K562 (cell line): Measurements from ENCODE around the gene PLA2G15. TPM values are rescaled to one million over a fixed set of nuclear protein-coding genes. Genes with fewer than 3 reads are reported as not detected.

ENCODE experiments used
- CBFA2T3 ChIP-seq: fragments of 450-650 bp; IDR thresholded peaks from 2 replicates; pipeline ENCODE4 v1.6.1; 2017
- EZH2 ChIP-seq: IDR thresholded peaks from 2 replicates; pipeline ENCODE4 v1.6.1; 2012; ENCODE audit warnings: low read depth, mild to moderate bottlenecking, inconsistent platforms, low read length, borderline replicate concordance
- FOXK2 ChIP-seq, 2 experiments: fragments of 450-650 bp; IDR thresholded peaks in 1 of 2; conservative IDR thresholded peaks in 1 of 2; 2 replicates each; pipeline ENCODE4 v1.6.1; 2016; ENCODE audit warnings: low read depth in 2 of 2, mild to moderate bottlenecking in 1 of 2
- GTF3C2 ChIP-seq: IDR thresholded peaks from 3 replicates; pipeline ENCODE4 v1.6.1; 2011; ENCODE audit warnings: borderline replicate concordance, mild to moderate bottlenecking, moderate library complexity; ENCODE audit not compliant: insufficient read length; ENCODE audit errors: extremely low read depth
- NFE2 ChIP-seq: IDR thresholded peaks from 2 replicates; pipeline ENCODE4 v1.6.1; 2014; ENCODE audit warnings: antibody characterized with exemption, low read depth
- PBX2 ChIP-seq, 2 experiments: IDR thresholded peaks in 1 of 2; conservative IDR thresholded peaks in 1 of 2; 2 replicates each; pipeline ENCODE4 v1.6.1; 2016; ENCODE audit warnings: low read depth in 2 of 2, mild to moderate bottlenecking in 1 of 2, missing compliant biosample characterization in 1 of 2, missing genetic modification characterization in 1 of 2, moderate library complexity in 1 of 2
- SRF ChIP-seq, 2 experiments: fragments of 250-450, 450-650 bp in 1 of 2; sonication (Bioruptor Pico) in 1 of 2; sonication (generic) in 1 of 2; formaldehyde crosslinking; IDR thresholded peaks; 2 replicates each; pipeline versions ENCODE4 v1.5.0 to v1.5.1; 2020 to 2022; ENCODE audit warnings: mild to moderate bottlenecking in 1 of 2, missing genetic modification reagents in 1 of 2
- TFAM ChIP-seq: fragments of 250-450 bp; sonication (Bioruptor Pico); conservative IDR thresholded peaks from 2 replicates; pipeline ENCODE4 v1.5.0; 2021; ENCODE audit warnings: mild to moderate bottlenecking, moderate library complexity
- THAP12 ChIP-seq: fragments of 250-450 bp; sonication (Bioruptor Pico); IDR thresholded peaks from 2 replicates; pipeline ENCODE4 v1.9.0; 2021; ENCODE audit warnings: mild to moderate bottlenecking, inconsistent platforms
- U2AF2 ChIP-seq: fragments of 200-400 bp; formaldehyde crosslinking; optimal IDR thresholded peaks from 2 replicates; pipeline ENCODE3; 2017; ENCODE audit warnings: low read depth, mild to moderate bottlenecking, low read length
- ZMIZ1 ChIP-seq, 2 experiments: fragments of 150-350 bp in 1 of 2; IDR thresholded peaks; 2 replicates each; pipeline ENCODE4 v1.6.1; 2012 to 2016; ENCODE audit warnings: low read depth in 2 of 2, low read length in 2 of 2, mild to moderate bottlenecking in 1 of 2, moderate library complexity in 1 of 2
- ZNF143 ChIP-seq: sonication (generic); formaldehyde crosslinking; IDR thresholded peaks from 2 replicates; pipeline ENCODE4 v1.9.0; 2022; ENCODE audit warnings: mild to moderate bottlenecking, missing genetic modification reagents
- ZNF316 ChIP-seq: fragments of 450-650 bp; IDR thresholded peaks from 2 replicates; pipeline ENCODE4 v1.6.1; 2016
- ZNF699 ChIP-seq: fragments of 250-450 bp; sonication (Bioruptor Pico); IDR thresholded peaks from 2 replicates; pipeline ENCODE4 v1.8.0; 2021; ENCODE audit warnings: mild to moderate bottlenecking, moderate library complexity; ENCODE audit not compliant: insufficient replicate concordance
- polyA plus RNA-seq, 8 experiments: library from polyadenylated mRNA; depleted of rRNA in 4 of 8; stranded (reverse) in 5 of 8; unstranded in 3 of 8; fragments of >200 nt; fragmentation: Nextera tagmentation in 2 of 8; fragmentation: Illumina TruSeq in 1 of 8; extraction: Ambion mirVana in 2 of 8; extraction: Trizol in 1 of 8; gene quantifications; 2 replicates each; pipeline versions ENCODE4 v1.2.1 to v1.2.3, GENCODE V29; 2011 to 2014; ENCODE audit warnings: inconsistent platforms in 1 of 8, missing spikeins in 1 of 8
- total RNA-seq, 7 experiments: library from RNA; depleted of rRNA in 6 of 7; stranded (reverse); fragments of >200 nt in 6 of 7; fragmentation: Illumina TruSeq in 2 of 7; extraction: Trizol in 2 of 7; gene quantifications; 2 replicates each; pipeline versions ENCODE4 v1.2.1 to v1.2.3, GENCODE V29; 2011 to 2021; ENCODE audit warnings: low replicate concordance in 1 of 7

Gene PLA2G15
- total and polyA plus RNA-seq, 9 of the 15 experiments (the other 6 are each of a cell fraction or from before 2014, with no cell fraction given), result 0.42 to 8.6 (median 4.8) TPM

GRCh38 chr16:68264128-68265077 lies 19.2 kb downstream of the PLA2G15 start, which contains the start of gene SLC7A6 (continued):
- no peak for TF ChIP-seq PBX2 (CRISPR knock-in tag; IDR thresholded peaks at IDR 0.05; ENCODE audit: low read depth)
- TF ChIP-seq PBX2 (tag; conservative IDR thresholded peaks at IDR 0.05; ENCODE audit: low read depth), result no peak
- no peak for TF ChIP-seq U2AF2
- TF ChIP-seq ZNF143, result no peak
- no peak for TF ChIP-seq SRF (CRISPR knock-in tag; IDR thresholded peaks at IDR 0.05)
- TF ChIP-seq EZH2, result no peak
- no peak for TF ChIP-seq TFAM (CRISPR knock-in tag)
- TF ChIP-seq ZMIZ1 (IDR thresholded peaks at IDR 0.05; ENCODE audit: low read depth in 2 of 2, low read length in 2 of 2), result no peak
- no peak for TF ChIP-seq NFE2
- no peak for TF ChIP-seq GTF3C2
- TF ChIP-seq THAP12 (CRISPR knock-in tag), result peak; percentile 12; the same call in 1 of the 2 replicates
- no peak for TF ChIP-seq FOXK2 (conservative IDR thresholded peaks at IDR 0.05 in 1 of 2, IDR thresholded peaks at IDR 0.05 in 1 of 2; ENCODE audit: low read depth in 2 of 2)
- no peak for TF ChIP-seq ZNF699 (CRISPR knock-in tag)
- TF ChIP-seq ZNF316, result no peak
- TF ChIP-seq CBFA2T3, result no peak
